H9 (cell line): Measurements from ENCODE around the gene TOPORS. TPM values are rescaled to one million over a fixed set of nuclear protein-coding genes. Genes with fewer than 3 reads are reported as not detected.

ENCODE experiments used
- DNase-seq: peaks from one replicate; pipeline ENCODE4 v3.0.0-alpha.2; 2017
- H2AFZ ChIP-seq: one replicate; pipeline ENCODE4 v1.6.1; 2013; ENCODE audit warnings: mild to moderate bottlenecking, low read length, control low read depth, moderate library complexity
- H2AK5ac ChIP-seq: 2 replicates; pipeline ENCODE4 v1.6.1; 2013; ENCODE audit warnings: low read length, control low read depth, mixed read lengths; ENCODE audit not compliant: insufficient read length
- H2BK120ac ChIP-seq: one replicate; pipeline ENCODE4 v1.6.1; 2013; ENCODE audit warnings: low read depth, mild to moderate bottlenecking, low read length, control low read depth, inconsistent platforms; ENCODE audit not compliant: poor library complexity, severe bottlenecking
- H2BK12ac ChIP-seq: 2 replicates; pipeline ENCODE4 v1.6.1; 2013; ENCODE audit warnings: low read length, control low read depth, mixed read lengths, low read depth; ENCODE audit not compliant: insufficient read length
- H2BK15ac ChIP-seq: 2 replicates; pipeline ENCODE4 v1.6.1; 2013; ENCODE audit warnings: low read depth, low read length, control low read depth
- H2BK20ac ChIP-seq: one replicate; pipeline ENCODE4 v1.6.1; 2013; ENCODE audit warnings: low read depth, mild to moderate bottlenecking, low read length, control low read depth, inconsistent platforms; ENCODE audit not compliant: poor library complexity, severe bottlenecking
- H2BK5ac ChIP-seq: 2 replicates; pipeline ENCODE4 v1.6.1; 2013; ENCODE audit warnings: low read length, control low read depth, mixed read lengths; ENCODE audit not compliant: insufficient read length
- H3K14ac ChIP-seq: 2 replicates; pipeline ENCODE4 v1.6.1; 2013; ENCODE audit warnings: low read length, control low read depth; ENCODE audit not compliant: insufficient read depth
- H3K18ac ChIP-seq: 2 replicates; pipeline ENCODE4 v1.6.1; 2013; ENCODE audit warnings: low read depth, mild to moderate bottlenecking, mixed read lengths, low read length, control low read depth; ENCODE audit not compliant: insufficient read length
- H3K23ac ChIP-seq: 2 replicates; pipeline ENCODE4 v1.6.1; 2013; ENCODE audit warnings: low read length, control low read depth, mixed read lengths, low read depth; ENCODE audit not compliant: insufficient read length
- H3K23me2 ChIP-seq: 2 replicates; pipeline ENCODE4 v1.6.1; 2013; ENCODE audit warnings: low read depth, mild to moderate bottlenecking, mixed read lengths, low read length, control low read depth; ENCODE audit not compliant: insufficient read length, poor library complexity, severe bottlenecking
- H3K27ac ChIP-seq: 2 replicates; pipeline ENCODE4 v1.5.1; 2013; ENCODE audit warnings: low read length, control low read depth, mixed read lengths, low read depth; ENCODE audit not compliant: insufficient read length
- H3K27me3 ChIP-seq: 2 replicates; pipeline ENCODE4 v1.6.1; 2013; ENCODE audit warnings: low read length, control low read depth, inconsistent platforms; ENCODE audit not compliant: insufficient read depth
- H3K4ac ChIP-seq: 2 replicates; pipeline ENCODE4 v1.6.1; 2013; ENCODE audit warnings: low read depth, mild to moderate bottlenecking, control low read depth, inconsistent platforms, low read length, moderate library complexity
- H3K4me1 ChIP-seq: 2 replicates; pipeline ENCODE4 v1.6.1; 2013; ENCODE audit warnings: low read length, control low read depth, inconsistent platforms; ENCODE audit not compliant: insufficient read depth
- H3K4me2 ChIP-seq: 2 replicates; pipeline ENCODE4 v1.6.1; 2013; ENCODE audit warnings: low read length, control low read depth, mixed read lengths; ENCODE audit not compliant: insufficient read length, insufficient read depth
- H3K56ac ChIP-seq: 2 replicates; pipeline ENCODE4 v1.6.1; 2013; ENCODE audit warnings: low read depth, mild to moderate bottlenecking, mixed read lengths, low read length, control low read depth; ENCODE audit not compliant: insufficient read length
- H3K79me1 ChIP-seq: 2 replicates; pipeline ENCODE4 v1.6.1; 2013; ENCODE audit warnings: low read depth, mild to moderate bottlenecking, moderate library complexity, low read length, control low read depth, inconsistent platforms; ENCODE audit not compliant: insufficient read depth, poor library complexity, severe bottlenecking
- H3K79me2 ChIP-seq: 2 replicates; pipeline ENCODE4 v1.6.1; 2013; ENCODE audit warnings: low read length, control low read depth, inconsistent platforms; ENCODE audit not compliant: insufficient read depth
- H3K9ac ChIP-seq: 2 replicates; pipeline ENCODE4 v1.6.1; 2013; ENCODE audit warnings: low read length, control low read depth, mixed read lengths; ENCODE audit not compliant: insufficient read length; ENCODE audit errors: extremely low read depth
- H3K9me3 ChIP-seq: one replicate; pipeline ENCODE4 v1.6.1; 2013; ENCODE audit warnings: low read depth, low read length, inconsistent platforms; ENCODE audit not compliant: control insufficient read depth
- H3T11ph ChIP-seq: one replicate; pipeline ENCODE4 v1.6.1; 2013; ENCODE audit warnings: mild to moderate bottlenecking, low read length, control low read depth, inconsistent platforms
- H4K20me1 ChIP-seq: one replicate; pipeline ENCODE4 v1.6.1; 2013; ENCODE audit not compliant: control insufficient read depth, insufficient read length, insufficient read depth
- H4K5ac ChIP-seq: 2 replicates; pipeline ENCODE4 v1.6.1; 2013; ENCODE audit warnings: low read depth, mild to moderate bottlenecking, mixed read lengths, low read length, control low read depth; ENCODE audit not compliant: insufficient read length
- H4K8ac ChIP-seq: replicated peaks from 2 replicates; pipeline ENCODE4 v1.6.1; 2013; ENCODE audit warnings: low read length, control low read depth, mixed read lengths, low read depth; ENCODE audit not compliant: insufficient read length
- H4K91ac ChIP-seq: 2 replicates; pipeline ENCODE4 v1.6.1; 2013; ENCODE audit warnings: low read depth, mild to moderate bottlenecking, moderate library complexity, mixed read lengths, low read length, control low read depth; ENCODE audit not compliant: insufficient read length
- H3K27ac Mint-ChIP-seq, 3 experiments: 2 replicates in 2 of 3; 3 replicates in 1 of 3; pipeline ENCODE4 v1.8.0; 2020 to 2021; ENCODE audit warnings: mixed read lengths in 3 of 3, mild to moderate bottlenecking in 1 of 3, moderate library complexity in 1 of 3
- H3K27me3 Mint-ChIP-seq: 2 replicates; pipeline ENCODE4 v1.8.0; 2021; ENCODE audit warnings: low read depth, mild to moderate bottlenecking, moderate library complexity, mixed read lengths
- H3K36me3 Mint-ChIP-seq, 3 experiments: 2 replicates in 2 of 3; 3 replicates in 1 of 3; pipeline ENCODE4 v1.8.0; 2020 to 2021; ENCODE audit warnings: low read depth in 3 of 3, mixed read lengths in 3 of 3; ENCODE audit not compliant: insufficient read depth in 1 of 3
- H3K4me1 Mint-ChIP-seq, 2 experiments: 2 replicates each; pipeline ENCODE4 v1.8.0; 2020; ENCODE audit warnings: mixed read lengths in 2 of 2
- H3K4me3 Mint-ChIP-seq, 2 experiments: 2 replicates in 1 of 2; 3 replicates in 1 of 2; pipeline ENCODE4 v1.8.0; 2020 to 2021; ENCODE audit warnings: mild to moderate bottlenecking in 2 of 2, mixed read lengths in 2 of 2, moderate library complexity in 1 of 2
- H3K9me3 Mint-ChIP-seq, 2 experiments: 2 replicates in 1 of 2; 3 replicates in 1 of 2; pipeline ENCODE4 v1.8.0; 2020; ENCODE audit warnings: mild to moderate bottlenecking in 2 of 2, mixed read lengths in 2 of 2, moderate library complexity in 1 of 2
- total RNA-seq: library from RNA; stranded (reverse); gene quantifications from 2 replicates; pipeline ENCODE4 v1.2.1, GENCODE V29; 2021
- TF ChIP-seq, protein P1 (sequence below): fragments of 200-600 bp; sonication (generic); conservative IDR thresholded peaks from 3 replicates; pipeline ENCODE4 v1.8.0; 2021; ENCODE audit warnings: antibody characterized with exemption, mild to moderate bottlenecking

Gene TOPORS
- total RNA-seq, 1 experiment from 2014 or later = 31.9 TPM

DNA sequence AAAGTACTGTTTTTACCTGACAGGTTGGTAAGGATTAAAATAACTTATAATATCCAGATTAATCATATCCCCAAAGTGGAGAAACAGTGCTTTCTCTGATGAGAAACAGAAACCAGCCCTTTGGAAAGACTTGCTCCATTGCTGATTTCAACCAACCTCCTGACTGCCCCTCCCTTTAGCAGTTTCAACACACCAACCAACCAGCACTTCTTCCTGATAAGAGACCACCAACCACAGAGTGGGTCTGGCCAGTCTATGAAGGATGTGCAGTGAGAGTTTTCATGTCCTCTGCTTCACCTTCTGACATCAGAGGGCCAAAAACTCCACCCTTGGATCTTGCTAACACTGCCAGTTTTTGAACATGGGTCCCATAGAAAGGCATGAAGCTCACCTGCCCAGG, 54.5 kb downstream of the TOPORS start:
- Mint-ChIP-seq H3K36me3 (peaks cover 9 to 20% (median 15%) of the 10 kb centered on the region in 3 experiments), H3K4me1 (peaks cover 4 to 6% of the 10 kb centered on the region in 2 experiments; a peak in 3 of 4 replicates), H3K4me3 (no peak overlapping the region), H3K27me3 (no peaks in the 10 kb centered on the region), H3K9me3 (peaks cover 0 to 3% of the 10 kb centered on the region in 2 experiments; a peak in 3 of 5 replicates), H3K27ac (no peak overlapping the region)
- no peak overlapping the region for H3K9ac ChIP-seq
- no peaks in the 10 kb centered on the region for H4K20me1 ChIP-seq
- no peak overlapping the region for H2BK5ac ChIP-seq
- no peak for DNase-seq
- H3K18ac ChIP-seq = no peak overlapping the region
- no peak overlapping the region for H2AFZ ChIP-seq
- no peaks in the 10 kb centered on the region for H3K23me2 ChIP-seq
- no peak overlapping the region for H2BK20ac ChIP-seq
- H4K8ac ChIP-seq = no peak overlapping the region
- no peak overlapping the region for H4K5ac ChIP-seq
- no peaks in the 10 kb centered on the region for H3K79me1 ChIP-seq
- H3T11ph ChIP-seq = no peak overlapping the region
- no peak overlapping the region for H3K23ac ChIP-seq
- H3K4me1 ChIP-seq = no peaks in the 10 kb centered on the region
- no peak overlapping the region for H3K4me2 ChIP-seq
- H2BK15ac ChIP-seq = no peak overlapping the region
- H3K4ac ChIP-seq = no peak overlapping the region
- H3K14ac ChIP-seq = no peak overlapping the region
- no peak overlapping the region for H2BK12ac ChIP-seq
- H3K79me2 ChIP-seq = no peaks in the 10 kb centered on the region
- no peak overlapping the region for H3K27ac ChIP-seq
- no peak overlapping the region for H3K56ac ChIP-seq
- H2AK5ac ChIP-seq = no peak overlapping the region
- TF ChIP-seq, protein P1, sequence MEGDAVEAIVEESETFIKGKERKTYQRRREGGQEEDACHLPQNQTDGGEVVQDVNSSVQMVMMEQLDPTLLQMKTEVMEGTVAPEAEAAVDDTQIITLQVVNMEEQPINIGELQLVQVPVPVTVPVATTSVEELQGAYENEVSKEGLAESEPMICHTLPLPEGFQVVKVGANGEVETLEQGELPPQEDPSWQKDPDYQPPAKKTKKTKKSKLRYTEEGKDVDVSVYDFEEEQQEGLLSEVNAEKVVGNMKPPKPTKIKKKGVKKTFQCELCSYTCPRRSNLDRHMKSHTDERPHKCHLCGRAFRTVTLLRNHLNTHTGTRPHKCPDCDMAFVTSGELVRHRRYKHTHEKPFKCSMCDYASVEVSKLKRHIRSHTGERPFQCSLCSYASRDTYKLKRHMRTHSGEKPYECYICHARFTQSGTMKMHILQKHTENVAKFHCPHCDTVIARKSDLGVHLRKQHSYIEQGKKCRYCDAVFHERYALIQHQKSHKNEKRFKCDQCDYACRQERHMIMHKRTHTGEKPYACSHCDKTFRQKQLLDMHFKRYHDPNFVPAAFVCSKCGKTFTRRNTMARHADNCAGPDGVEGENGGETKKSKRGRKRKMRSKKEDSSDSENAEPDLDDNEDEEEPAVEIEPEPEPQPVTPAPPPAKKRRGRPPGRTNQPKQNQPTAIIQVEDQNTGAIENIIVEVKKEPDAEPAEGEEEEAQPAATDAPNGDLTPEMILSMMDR = no peak
- no peak overlapping the region for H4K91ac ChIP-seq
- H3K27me3 ChIP-seq = no peaks in the 10 kb centered on the region
- no peaks in the 10 kb centered on the region for H3K9me3 ChIP-seq
- no peak overlapping the region for H2BK120ac ChIP-seq
